ENCODE data around the gene CDH23. TPM values are rescaled to one million over a fixed set of nuclear protein-coding genes. Genes with fewer than 3 reads are reported as not detected.

Gene CDH23
- total RNA-seq, 1 donor from 2014 or later = not detected

GRCh38 chr10:71769279-71769823 lies 372.6 kb downstream of the CDH23 start:
- Histone ChIP-seq H3K36me3 (ENCODE audit: control insufficient read depth, insufficient read depth, low read length) (no peaks in the 10 kb centered on the region), H3K4me3 (ENCODE audit: low read depth, low read length) (no peak overlapping the region), H3K27me3 (ENCODE audit: control insufficient read depth, insufficient read depth, low read length) (no peaks in the 10 kb centered on the region)
- DNase-seq (ENCODE audit: low read depth) = no peak
- TF ChIP-seq CTCF (IDR thresholded peaks at IDR 0.05; ENCODE audit: insufficient read depth, low read length, severe bottlenecking) = no peak
- FAIRE-seq = no peak

GRCh38 chr10:71770255-71770654 lies 373.5 kb downstream of the CDH23 start:
- Histone ChIP-seq H3K27me3 (ENCODE audit: control insufficient read depth, insufficient read depth, low read length) (no peaks in the 10 kb centered on the region), H3K36me3 (ENCODE audit: control insufficient read depth, insufficient read depth, low read length) (no peaks in the 10 kb centered on the region), H3K4me3 (ENCODE audit: low read depth, low read length) (no peak overlapping the region)
- FAIRE-seq (no peak), DNase-seq (ENCODE audit: low read depth) (peak; percentile 20)
- TF ChIP-seq CTCF (IDR thresholded peaks at IDR 0.05; ENCODE audit: insufficient read depth, low read length, severe bottlenecking) = no peak

- no peak for TF ChIP-seq CTCF (IDR thresholded peaks at IDR 0.05; ENCODE audit: insufficient read depth, low read length, severe bottlenecking)
- Histone ChIP-seq H3K36me3 (ENCODE audit: control insufficient read depth, insufficient read depth, low read length) (no peaks in the 10 kb centered on the region), H3K4me3 (ENCODE audit: low read depth, low read length) (no peak overlapping the region), H3K27me3 (ENCODE audit: control insufficient read depth, insufficient read depth, low read length) (no peaks in the 10 kb centered on the region)
- DNase-seq (ENCODE audit: low read depth) (no peak), FAIRE-seq (no peak)
Measured at GRCh38 chr10:71770789-71771188, 374.1 kb downstream of the CDH23 start.

GRCh38 chr10:71771204-71771603 lies 374.5 kb downstream of the CDH23 start:
- Histone ChIP-seq H3K4me3 (ENCODE audit: low read depth, low read length) (no peak overlapping the region), H3K27me3 (ENCODE audit: control insufficient read depth, insufficient read depth, low read length) (no peaks in the 10 kb centered on the region)
- no peak for FAIRE-seq

GRCh38 chr10:71771821-71772617 lies 375.3 kb downstream of the CDH23 start:
- Histone ChIP-seq H3K36me3 (ENCODE audit: control insufficient read depth, insufficient read depth, low read length) (no peaks in the 10 kb centered on the region), H3K4me3 (ENCODE audit: low read depth, low read length) (no peak overlapping the region), H3K27me3 (ENCODE audit: control insufficient read depth, insufficient read depth, low read length) (no peaks in the 10 kb centered on the region)
- peak; percentile 52 for DNase-seq (ENCODE audit: low read depth)
- TF ChIP-seq CTCF (IDR thresholded peaks at IDR 0.05; ENCODE audit: insufficient read depth, low read length, severe bottlenecking) = no peak
- no peak for FAIRE-seq

More at GRCh38 chr10:71771204-71771603, 374.5 kb downstream of the CDH23 start:
- no peaks in the 10 kb centered on the region for H3K36me3 ChIP-seq (ENCODE audit: control insufficient read depth, insufficient read depth, low read length)
- DNase-seq (ENCODE audit: low read depth) = no peak
- TF ChIP-seq CTCF (IDR thresholded peaks at IDR 0.05; ENCODE audit: insufficient read depth, low read length, severe bottlenecking) = no peak
